ENCODE measurements around the gene URM1. TPM values are rescaled to one million over a fixed set of nuclear protein-coding genes. Genes with fewer than 3 reads are reported as not detected.

Gene URM1
- total RNA-seq, 1 donor from 2014 or later, result 73.2 TPM

- H3K9me3 Mint-ChIP-seq, result no peaks in the 10 kb centered on the region
- no peak for DNase-seq (ENCODE audit: low read depth, low spot score)
- peak overlapping the region; percentile 75 for H3K27ac Mint-ChIP-seq (ENCODE audit: unreplicated experiment)
- H3K4me3 Mint-ChIP-seq, result peak overlapping the region; percentile 38
- H3K27me3 Mint-ChIP-seq (ENCODE audit: low read depth), result no peaks in the 10 kb centered on the region
- peaks cover 5% of the 10 kb centered on the region for H3K4me1 Mint-ChIP-seq
- H3K36me3 Mint-ChIP-seq (ENCODE audit: low read depth), result no peaks in the 10 kb centered on the region
- no peak for TF ChIP-seq CTCF (conservative IDR thresholded peaks at IDR 0.05)
Measured at GRCh38 chr9:128428644-128429512, 57.7 kb downstream of the URM1 start.

GRCh38 chr9:128429513-128430086, 58.4 kb downstream of the URM1 start:
- peaks cover 5% of the 10 kb centered on the region for H3K4me1 Mint-ChIP-seq
- no peaks in the 10 kb centered on the region for H3K9me3 Mint-ChIP-seq
- no peak for DNase-seq (ENCODE audit: low read depth, low spot score)

GRCh38 chr9:128431207-128431606, 60.0 kb downstream of the URM1 start:
- Mint-ChIP-seq H3K36me3 (ENCODE audit: low read depth) (no peaks in the 10 kb centered on the region), H3K9me3 (no peaks in the 10 kb centered on the region), H3K27me3 (ENCODE audit: low read depth) (no peaks in the 10 kb centered on the region), H3K4me3 (no peak overlapping the region), H3K27ac (ENCODE audit: unreplicated experiment) (no peak overlapping the region), H3K4me1 (peaks cover 5% of the 10 kb centered on the region)
- TF ChIP-seq CTCF (conservative IDR thresholded peaks at IDR 0.05), result no peak
- no peak for DNase-seq (ENCODE audit: low read depth, low spot score)

More at GRCh38 chr9:128429513-128430086, 58.4 kb downstream of the URM1 start:
- no peak for TF ChIP-seq CTCF (conservative IDR thresholded peaks at IDR 0.05)
- Mint-ChIP-seq H3K36me3 (ENCODE audit: low read depth) (no peaks in the 10 kb centered on the region), H3K27me3 (ENCODE audit: low read depth) (no peaks in the 10 kb centered on the region), H3K27ac (ENCODE audit: unreplicated experiment) (no peak overlapping the region), H3K4me3 (peak overlapping the region; percentile 38)

GRCh38 chr9:128434340-128434739, 63.2 kb downstream of the URM1 start:
- Mint-ChIP-seq H3K4me1 (peaks cover 2% of the 10 kb centered on the region), H3K27ac (ENCODE audit: unreplicated experiment) (no peak overlapping the region), H3K36me3 (ENCODE audit: low read depth) (peaks cover 3% of the 10 kb centered on the region), H3K27me3 (ENCODE audit: low read depth) (no peaks in the 10 kb centered on the region), H3K4me3 (no peak overlapping the region), H3K9me3 (no peaks in the 10 kb centered on the region)
- no peak for DNase-seq (ENCODE audit: low read depth, low spot score)
- TF ChIP-seq CTCF (conservative IDR thresholded peaks at IDR 0.05), result no peak

GRCh38 chr9:128435611-128436010, 64.4 kb downstream of the URM1 start:
- H3K9me3 Mint-ChIP-seq, result no peaks in the 10 kb centered on the region
- H3K27me3 Mint-ChIP-seq (ENCODE audit: low read depth), result no peaks in the 10 kb centered on the region
- no peak for DNase-seq (ENCODE audit: low read depth, low spot score)
- no peak overlapping the region for H3K4me3 Mint-ChIP-seq
- TF ChIP-seq CTCF (conservative IDR thresholded peaks at IDR 0.05), result no peak
- H3K4me1 Mint-ChIP-seq, result peaks cover 5% of the 10 kb centered on the region
- H3K27ac Mint-ChIP-seq (ENCODE audit: unreplicated experiment), result no peak overlapping the region
- peaks cover 3% of the 10 kb centered on the region for H3K36me3 Mint-ChIP-seq (ENCODE audit: low read depth)

All from neural crest cell (in vitro differentiated cells).